A673 (cell line): ENCODE data around the gene HBS1L.

ENCODE experiments used
- EZH2 ChIP-seq: fragments of 200-600 bp; sonication (generic); IDR thresholded peaks from 2 replicates; pipeline ENCODE4 v1.6.1; 2017; ENCODE audit warnings: borderline replicate concordance, low read depth, mild to moderate bottlenecking, mixed read lengths, antibody characterized with exemption, low read length; ENCODE audit not compliant: poor library complexity, severe bottlenecking
- TF ChIP-seq, protein P1 (sequence below): fragments of 300-800, 200-600 bp; sonication (generic); conservative IDR thresholded peaks from 2 replicates; pipeline ENCODE4 v1.5.1; 2017; ENCODE audit warnings: low read depth, mild to moderate bottlenecking, antibody characterized with exemption, low read length, moderate library complexity, mixed read lengths

DNA sequence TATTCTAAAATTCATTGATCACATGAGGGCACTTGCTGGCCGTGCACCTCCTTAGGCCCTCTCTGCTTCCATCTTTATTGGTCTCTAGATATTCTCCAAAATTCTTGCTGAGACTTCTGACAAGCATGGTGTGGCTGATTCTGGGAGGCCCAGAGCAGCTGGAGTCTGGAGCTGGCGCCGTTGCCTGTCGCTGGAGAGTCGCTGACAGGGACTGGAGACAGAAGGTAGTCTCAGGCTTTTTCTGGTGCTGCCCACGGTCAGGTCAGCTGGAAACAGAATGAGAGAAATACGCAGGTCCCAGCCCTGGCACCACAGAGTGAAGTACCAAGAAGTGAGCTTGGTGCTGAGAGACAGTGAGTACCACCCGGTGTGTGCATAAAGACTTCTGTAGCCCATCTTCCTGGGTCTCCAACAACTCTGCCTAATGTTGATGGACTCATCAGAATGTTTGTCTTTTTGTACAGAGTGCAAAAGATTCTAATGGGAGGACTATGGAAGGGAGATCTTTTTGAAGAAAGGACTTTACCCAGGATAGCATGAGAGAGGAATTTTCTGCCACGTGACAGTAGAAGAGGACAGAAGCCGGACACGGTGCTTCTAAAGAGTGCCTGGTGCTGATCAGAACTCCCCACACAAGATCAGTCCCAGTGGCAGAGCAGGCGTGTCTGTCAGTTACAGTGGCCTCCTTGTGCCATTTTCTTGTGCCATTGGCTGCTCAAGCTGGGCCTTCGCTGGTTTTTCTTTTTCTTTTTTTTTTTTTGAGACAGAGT, 102.9 kb downstream of the HBS1L start:
- TF ChIP-seq, protein P1, sequence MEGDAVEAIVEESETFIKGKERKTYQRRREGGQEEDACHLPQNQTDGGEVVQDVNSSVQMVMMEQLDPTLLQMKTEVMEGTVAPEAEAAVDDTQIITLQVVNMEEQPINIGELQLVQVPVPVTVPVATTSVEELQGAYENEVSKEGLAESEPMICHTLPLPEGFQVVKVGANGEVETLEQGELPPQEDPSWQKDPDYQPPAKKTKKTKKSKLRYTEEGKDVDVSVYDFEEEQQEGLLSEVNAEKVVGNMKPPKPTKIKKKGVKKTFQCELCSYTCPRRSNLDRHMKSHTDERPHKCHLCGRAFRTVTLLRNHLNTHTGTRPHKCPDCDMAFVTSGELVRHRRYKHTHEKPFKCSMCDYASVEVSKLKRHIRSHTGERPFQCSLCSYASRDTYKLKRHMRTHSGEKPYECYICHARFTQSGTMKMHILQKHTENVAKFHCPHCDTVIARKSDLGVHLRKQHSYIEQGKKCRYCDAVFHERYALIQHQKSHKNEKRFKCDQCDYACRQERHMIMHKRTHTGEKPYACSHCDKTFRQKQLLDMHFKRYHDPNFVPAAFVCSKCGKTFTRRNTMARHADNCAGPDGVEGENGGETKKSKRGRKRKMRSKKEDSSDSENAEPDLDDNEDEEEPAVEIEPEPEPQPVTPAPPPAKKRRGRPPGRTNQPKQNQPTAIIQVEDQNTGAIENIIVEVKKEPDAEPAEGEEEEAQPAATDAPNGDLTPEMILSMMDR = no peak
- TF ChIP-seq EZH2 = no peak
